GF-D8 (cell line): Measurements from ENCODE around the gene BRICD5.
"Not testable (repeated sequence)": the region's sequence is repeated elsewhere in the genome, so short reads cannot be mapped to it uniquely, and the experiment has no call there.

ENCODE experiments used
- DNase-seq: peaks from one replicate; lab custom pipeline; 2025; lab: John Stamatoyannopoulos, UW

Gene BRICD5

DNA sequence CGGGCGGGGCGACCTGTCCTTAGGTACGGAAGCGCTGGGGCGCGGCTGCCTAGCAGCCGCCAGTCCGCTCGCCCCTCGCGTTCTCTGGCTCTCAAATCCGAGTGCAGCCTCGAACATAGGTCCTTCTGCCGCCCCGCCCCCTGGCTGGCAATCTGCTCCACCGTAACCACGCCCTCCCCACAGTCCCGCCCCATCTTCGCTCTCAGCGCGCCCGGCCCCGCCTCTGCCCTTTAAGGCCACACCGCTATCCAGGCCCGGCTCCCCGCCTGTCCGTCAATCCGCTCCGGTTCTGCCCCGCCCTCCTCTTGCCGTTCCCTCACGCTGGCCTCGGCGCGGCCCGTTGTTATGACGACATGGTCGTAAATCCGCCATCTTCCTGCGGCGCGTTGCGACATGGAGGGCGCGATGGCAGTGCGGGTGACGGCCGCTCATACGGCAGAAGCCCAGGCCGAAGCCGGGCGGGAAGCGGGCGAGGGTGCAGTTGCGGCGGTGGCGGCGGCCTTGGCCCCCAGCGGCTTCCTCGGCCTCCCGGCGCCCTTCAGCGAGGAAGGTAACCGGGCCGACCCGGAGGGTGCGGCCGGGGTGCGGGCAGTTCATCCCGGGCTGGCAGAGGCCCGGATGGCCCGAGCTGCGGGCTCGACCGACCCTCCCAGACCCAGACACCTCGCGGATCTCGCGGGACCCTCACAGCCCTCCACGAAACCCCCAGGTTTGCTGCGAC, 12.7 kb upstream of the BRICD5 start, which contains the start of gene E4F1:
Gene E4F1, plus strand, starts transcription at position 371 of the 721 bp plus-strand sequence. Its CDS starts 23 bp downstream, at position 394.
- DNase-seq = peak; percentile 97

DNA sequence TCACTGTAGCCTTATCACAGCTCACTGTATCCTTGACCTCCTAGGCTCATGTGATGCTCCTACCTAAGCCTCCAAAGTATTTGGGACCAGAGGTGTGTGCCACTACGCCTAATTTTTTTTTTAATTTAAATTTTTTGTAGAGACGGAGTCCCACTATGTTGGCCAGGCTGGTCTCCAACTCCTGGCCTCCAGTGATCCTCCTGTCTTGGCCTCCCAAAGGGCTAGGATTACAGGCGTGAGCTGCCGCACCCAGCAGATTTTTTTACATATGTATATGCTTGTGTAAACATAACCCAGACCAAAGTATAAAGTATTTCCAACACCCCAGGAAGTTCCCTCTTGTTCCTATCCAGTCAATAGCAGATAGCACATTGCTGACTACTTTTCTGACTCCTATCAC, 5.7 kb upstream of the BRICD5 start:
- DNase-seq = no peak

DNA sequence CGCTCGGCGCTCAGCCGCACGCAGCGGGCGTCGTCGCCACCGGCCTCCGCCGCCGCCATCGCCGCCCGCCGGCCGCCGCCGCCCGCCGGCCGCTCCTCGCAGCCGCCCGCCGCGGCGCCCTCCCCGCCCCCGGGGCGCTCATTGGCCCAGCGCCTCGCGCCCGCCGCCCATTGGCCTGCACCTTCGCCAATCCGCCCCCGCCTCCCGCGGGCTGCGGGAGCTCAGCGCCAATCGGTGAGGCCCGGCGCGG, 4.0 kb upstream of the BRICD5 start, which contains the start of gene PGP:
Gene PGP, minus strand, starts transcription at position 122 of the 250 bp plus-strand sequence. Its CDS starts 63 bp downstream, at position 59.
- no peak for DNase-seq

DNA sequence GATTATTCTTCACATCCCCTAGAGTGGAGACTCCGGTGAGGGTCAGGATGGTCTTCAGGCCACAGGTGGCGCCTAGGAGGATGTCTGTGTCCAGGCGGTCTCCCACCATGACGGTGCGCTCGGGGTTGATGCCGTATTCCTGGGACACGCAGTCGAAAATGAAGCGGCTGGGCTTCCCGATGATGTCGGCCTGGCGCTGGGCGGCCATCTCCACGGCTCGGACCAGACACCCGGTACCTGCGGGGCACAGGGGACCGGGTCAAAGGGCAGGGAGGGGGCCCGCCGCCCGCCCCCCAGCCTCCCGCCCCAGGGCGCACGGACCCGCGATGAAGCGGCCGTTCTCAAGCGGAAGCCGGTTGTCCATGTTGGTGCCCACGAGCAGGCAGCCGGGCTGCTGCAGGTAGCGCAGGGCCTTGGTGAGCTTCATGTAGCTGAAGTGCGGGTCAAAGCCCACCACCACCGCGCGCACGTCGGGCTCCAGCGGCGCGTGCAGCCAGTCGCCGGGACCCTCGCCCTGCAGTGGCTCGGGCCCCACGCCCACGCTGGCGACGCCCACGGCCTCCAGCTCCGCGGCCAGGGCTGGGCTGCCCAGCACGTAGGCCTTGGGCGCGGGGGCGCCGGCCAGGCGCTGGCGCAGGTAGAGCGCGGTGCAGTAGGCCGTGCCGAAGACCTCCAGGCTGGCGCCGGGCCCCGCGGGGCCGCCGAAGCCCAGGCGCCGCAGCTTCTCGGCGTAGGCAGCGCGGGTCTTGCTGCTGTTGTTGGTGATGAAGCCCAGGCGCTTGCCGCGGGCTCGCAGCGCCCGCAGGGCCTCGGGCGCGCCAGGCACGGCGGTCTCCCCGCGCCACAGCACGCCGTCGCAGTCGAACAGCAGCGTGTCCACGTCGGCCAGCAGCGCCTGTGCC, 3.4 kb upstream of the BRICD5 start:
- no peak for DNase-seq

DNA sequence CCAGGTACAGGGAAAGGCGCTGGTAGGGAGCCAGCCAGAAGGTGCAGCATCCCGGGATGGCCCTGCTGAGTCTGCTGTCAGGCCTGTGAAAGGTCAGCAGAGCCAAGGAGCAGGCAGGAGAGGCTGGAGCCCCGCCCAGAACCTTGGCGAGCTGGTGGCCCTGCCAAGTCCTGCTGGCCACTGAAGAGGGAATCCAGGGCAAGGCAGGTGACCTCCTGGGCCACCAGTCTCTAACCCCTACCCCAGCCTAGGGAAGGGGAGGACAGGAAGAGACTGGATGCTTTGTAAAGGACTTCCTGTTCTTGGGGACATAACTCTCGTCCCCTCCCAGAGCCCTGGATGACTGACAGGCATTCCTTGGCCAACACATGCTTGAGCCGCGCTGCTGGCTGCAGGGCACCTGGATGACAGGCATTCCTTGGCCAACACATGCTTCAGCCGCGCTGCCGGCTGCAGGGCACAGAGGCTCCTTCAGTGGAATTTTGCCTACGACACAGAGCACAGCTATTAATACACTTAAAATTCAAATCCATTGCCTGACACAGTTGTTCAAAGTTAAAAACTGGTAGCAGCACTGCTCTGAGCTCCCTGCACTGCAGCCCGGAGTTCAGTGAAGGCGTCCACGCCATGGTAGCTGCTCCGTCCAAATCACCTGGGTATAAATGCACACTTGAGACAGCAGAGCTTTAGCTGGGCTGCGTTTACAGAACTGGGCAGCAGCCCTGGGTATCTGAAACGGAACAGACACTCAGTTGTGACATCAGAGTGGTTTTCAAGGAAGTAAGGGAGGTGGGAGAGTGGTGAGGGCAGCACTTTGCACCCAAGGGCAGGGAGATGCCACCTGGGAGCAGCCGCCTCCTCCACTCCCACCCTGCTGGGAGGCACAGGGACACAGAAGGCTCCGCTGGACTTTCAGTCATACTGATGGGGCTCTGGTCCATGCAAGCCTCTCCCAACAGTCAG, 2.0 kb upstream of the BRICD5 start:
- peak; percentile 67 for DNase-seq

DNA sequence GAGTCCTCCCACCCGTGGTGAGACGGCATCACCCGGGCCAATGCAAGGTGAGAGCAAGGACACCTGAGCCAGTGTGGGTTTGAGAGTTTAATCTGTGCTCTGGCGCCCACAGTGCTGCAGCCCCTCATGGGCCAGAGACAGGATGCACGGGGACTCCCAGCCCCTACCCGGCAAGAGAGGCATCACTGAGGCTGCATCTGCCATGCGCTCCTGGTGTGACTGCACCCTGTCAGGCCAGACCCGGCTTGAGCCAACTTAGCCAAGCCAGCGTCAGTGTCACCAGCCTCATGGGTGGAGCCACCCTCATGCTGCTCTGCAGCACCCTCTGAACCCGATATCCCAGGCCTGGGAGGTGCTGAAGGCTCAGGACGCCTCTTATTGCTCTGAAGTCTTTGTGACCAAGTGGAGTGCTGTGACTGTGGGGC, 1.3 kb upstream of the BRICD5 start:
- DNase-seq = no peak

DNA sequence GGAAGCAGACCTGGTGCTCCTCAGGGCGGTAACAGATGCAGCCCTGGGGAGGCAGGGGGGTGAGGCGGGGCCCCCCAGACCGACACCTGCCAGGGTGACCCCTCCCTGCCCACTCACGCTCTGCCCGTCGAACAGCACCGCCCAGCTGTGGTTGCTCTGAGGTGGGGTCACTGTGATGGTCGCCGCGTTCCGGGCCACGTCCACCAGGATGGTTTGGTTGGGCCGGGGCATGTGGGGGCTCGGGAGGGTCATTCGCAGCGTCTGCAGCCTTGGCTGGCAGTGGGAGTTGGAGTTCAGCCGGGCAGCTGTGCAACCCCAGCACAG, 692 bp downstream of the BRICD5 start:
- no peak for DNase-seq

DNA sequence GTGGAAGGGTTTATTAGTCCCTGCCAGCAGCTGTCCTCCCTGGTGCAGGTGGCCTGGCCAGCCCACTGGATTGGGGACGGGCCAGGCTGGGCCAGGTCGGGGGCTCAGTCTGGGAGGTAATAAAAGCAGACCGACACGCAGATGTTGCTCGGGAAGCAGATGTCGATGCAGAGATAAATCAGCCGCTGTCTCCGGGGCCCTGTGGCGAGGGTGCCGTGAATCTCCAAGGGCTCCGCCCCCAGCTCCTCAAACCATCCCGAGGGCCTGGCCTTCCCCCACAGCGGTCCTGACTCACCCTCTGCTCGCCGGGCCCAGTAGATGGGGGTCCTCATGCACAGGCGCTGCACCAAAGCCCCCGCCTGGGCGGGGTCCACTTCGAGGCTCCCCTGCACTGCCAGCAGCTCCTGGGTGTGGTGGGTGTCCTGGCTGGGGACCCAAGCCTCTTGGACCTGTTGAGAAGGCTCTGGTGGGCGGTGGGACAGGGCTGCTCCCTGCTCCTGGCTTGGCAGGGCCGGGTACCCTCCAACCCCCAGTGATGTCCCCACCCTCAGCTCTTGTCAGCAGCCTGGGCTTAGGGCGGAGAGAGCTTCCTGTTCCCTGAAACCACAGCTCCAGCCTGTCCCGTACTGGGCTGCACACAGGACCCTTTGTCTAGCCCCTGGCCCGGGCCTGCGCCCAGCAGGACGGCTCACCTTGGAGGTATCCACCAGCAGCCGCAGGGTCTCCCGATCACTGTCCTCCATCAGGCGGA, 1.2 kb downstream of the BRICD5 start:
- no peak for DNase-seq

DNA sequence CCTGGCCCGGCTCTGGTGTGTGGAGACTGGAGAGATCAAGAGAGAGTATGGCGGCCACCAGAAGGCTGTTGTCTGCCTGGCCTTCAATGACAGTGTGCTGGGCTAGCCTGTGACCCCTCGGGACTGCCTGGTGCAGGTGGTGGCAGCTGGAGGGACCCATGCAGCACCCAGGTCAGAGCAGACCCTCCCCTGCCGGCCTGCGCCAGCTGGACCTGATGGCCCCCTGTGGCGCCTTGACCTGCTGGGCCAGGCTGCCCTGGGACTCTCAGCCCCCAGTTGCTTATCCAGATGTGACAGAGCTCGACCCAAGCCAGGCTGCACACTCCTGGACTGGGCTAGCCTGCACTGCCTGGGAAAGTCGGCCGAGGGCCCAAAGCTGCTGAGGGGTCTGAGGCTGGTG, 1.9 kb downstream of the BRICD5 start:
- no peak for DNase-seq

DNA sequence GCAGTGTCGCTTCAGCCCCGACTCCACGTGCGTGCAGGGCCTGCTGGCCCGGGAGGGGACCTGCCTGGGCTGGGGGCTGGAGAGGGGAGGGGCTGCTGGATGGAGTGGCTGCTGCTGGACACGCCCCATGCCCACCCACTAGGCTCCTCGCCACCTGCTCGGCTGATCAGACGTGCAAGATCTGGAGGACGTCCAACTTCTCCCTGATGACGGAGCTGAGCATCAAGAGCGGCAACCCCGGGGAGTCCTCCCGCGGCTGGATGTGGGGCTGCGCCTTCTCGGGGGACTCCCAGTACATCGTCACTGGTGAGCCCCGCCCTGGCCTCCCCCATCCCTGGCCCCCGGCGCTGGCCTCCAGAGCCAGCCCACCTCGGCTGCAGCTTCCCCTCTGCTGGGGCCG, 2.4 kb downstream of the BRICD5 start:
- no peak for DNase-seq

DNA sequence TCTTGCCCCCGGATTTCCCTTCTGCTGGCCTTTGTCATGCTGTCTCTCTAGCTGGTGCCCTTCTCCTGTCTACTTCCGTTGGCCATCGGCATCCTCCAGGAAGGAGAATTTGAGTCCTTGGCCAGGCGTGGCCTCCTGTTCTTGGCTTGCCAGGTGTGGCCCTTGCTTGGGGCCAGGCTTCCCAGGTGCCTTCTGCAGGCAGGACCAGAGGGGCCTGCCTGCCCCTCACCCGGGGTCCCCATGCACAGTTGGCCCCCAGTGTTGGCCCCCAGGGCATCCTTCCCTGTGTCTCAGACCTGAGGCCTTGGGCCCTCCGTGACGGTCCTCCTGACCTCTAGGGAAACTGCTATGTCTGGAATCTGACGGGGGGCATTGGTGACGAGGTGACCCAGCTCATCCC, 2.8 kb downstream of the BRICD5 start:
- DNase-seq = no peak

DNA sequence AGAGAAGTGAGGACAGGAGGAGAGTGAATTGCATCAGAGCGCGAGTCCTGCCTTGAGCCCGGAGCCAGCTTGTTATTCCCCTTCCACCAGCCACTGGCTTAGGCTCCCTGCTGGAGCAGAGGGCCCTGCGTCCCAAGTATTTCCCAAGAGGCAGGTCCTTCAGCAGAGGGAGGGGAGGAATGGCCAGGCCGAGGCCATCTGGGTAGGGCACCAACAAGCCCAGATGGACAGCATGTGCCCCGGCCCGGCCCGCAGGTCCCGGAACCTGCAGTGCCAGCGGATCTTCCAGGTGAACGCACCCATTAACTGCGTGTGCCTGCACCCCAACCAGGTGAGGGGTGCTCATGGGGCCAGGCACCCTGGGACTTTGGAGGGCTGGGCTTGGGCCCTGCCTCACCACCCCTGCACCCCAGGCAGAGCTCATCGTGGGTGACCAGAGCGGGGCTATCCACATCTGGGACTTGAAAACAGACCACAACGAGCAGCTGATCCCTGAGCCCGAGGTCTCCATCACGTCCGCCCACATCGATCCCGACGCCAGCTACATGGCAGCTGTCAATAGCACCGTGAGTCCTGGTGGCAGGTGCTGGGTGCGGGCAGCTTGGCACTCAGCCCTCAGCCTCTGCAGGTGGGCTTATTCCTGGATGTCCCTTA, 3.8 kb downstream of the BRICD5 start:
- DNase-seq = no peak

DNA sequence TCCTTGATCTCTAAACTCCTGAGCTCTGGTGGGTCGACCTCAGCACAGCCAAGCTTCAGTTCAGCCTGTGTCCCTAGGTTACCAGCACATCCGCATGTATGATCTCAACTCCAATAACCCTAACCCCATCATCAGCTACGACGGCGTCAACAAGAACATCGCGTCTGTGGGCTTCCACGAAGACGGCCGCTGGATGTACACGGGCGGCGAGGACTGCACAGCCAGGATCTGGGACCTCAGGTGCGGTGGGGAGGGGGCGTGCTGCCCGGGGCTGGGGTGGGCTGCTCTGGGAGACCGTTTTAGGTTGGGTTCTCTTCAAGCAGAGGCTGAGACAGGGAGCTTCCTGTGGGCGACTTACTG, 4.3 kb downstream of the BRICD5 start:
- DNase-seq = peak; percentile 9

DNA sequence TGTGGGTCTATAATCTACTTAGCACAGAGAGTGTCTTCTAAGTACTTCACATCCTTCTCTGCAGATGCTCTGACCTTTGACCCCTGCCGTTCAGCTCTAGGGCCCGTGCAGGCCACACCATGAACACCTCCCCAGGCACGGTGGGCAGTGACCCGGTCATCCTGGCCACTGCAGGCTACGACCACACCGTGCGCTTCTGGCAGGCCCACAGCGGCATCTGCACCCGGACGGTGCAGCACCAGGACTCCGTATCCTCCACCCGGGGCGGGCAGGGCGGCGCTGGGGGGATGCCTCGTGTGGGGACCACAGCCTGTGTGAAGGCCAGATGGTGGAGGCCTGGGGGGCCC, 4.7 kb downstream of the BRICD5 start:
- no peak for DNase-seq

DNA sequence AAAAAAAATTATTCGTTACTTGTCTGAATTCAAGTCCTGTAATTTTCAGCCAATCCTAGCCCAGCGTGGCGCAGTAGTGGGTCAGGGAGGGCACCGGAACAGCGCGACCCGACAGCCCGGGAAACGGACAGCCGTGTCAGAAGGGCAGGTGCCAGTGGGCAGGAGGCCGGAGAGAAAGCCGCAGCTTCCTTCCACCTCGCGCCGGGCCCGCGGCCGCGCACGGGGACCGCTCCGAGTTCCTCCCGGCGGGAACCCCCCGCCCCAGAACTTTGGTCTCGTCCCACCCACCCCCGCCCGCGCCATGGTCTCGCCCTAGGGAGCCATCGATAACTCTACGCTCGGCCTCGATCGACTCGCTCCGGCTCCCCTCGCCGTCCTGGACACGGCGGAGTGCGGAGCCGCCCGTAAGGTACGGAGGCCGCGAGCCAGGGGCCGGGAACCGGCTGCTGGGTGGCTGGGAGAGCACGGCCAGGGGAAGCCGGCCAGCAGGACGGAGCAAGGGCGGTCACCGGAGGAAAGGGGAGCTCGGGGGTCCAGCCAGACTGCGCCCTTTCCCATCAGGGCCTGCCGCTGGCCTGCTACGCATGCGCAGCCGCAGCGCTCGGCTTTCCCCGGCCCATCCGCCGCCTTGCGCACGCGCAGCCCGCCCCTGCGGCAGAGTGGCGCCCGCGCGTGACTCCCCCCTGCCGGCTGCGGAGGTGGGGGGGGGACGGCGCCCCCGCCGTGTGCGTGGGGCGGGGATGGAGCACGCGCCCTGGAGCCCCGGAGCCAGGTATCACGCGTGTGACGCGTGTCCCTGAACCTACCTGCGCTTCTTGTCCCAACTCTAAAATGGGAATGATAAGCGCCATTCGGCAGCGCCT, 5.3 kb downstream of the BRICD5 start, which contains the start of gene MLST8:
Gene MLST8, plus strand, starts transcription at position 351 of the 863 bp plus-strand sequence. CDS start 632 bp downstream, outside the sequence.
- peak; percentile 73 for DNase-seq

DNA sequence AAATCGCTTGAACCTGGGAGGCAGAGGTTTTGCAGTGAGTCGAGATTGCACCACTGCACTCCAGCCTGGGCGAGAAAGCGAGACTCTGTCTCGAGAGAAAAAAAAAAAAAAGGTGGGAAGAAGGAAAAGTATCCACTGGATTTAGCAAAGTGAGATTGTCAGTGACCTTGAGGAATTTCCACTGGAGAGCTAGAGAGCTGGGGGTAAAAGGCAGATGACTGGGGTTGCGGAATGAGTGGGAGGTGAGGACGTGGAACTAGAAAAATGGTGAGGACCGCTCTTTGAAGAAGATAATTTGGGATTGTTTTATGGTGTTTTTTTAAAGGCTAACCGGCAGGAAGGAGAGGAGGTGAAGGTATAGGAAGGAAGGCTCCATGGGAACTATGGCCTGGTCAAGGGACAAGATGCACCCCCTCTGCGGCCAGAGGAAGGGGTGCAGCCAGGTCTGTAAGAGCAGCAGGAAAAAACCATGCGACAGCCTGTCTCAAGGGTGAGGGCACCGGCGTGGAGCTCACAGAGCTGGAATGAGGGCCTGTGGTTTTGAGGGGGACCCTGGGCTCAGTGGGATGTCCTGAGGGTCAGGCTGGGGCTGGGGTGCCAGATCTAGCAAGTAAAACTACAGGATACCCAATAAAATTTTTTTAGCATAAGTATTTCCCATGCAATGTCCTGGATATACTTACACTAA, 6.1 kb downstream of the BRICD5 start:
- peak; percentile 57 for DNase-seq

DNA sequence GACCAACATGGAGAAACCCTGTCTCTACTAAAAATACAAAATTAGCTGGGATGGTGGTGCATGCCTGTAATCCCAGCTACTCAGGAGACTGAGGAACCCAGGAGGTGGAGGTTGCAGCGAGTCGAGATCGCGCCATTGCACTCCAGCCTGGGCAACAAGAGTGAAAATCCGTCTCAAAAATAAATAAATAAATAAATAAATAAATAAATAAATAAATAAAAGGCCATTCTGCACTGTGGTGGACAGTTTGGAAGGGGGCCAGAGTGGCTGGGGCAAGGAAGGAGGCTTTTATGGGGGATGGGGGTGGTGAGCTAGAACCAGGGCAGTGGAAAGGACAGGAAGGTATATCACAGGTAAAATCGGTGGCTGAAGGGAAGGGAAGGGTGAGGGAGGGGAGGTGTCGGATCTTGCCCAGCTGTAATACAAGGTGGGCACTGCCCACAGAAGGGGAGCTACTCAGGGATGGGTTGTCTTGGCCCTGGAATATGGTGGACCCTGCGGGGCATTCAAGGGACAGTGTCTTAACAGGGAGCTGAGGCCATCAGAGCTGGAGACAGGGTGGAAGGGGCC, 7.5 kb downstream of the BRICD5 start:
- DNase-seq = not testable (repeated sequence)

DNA sequence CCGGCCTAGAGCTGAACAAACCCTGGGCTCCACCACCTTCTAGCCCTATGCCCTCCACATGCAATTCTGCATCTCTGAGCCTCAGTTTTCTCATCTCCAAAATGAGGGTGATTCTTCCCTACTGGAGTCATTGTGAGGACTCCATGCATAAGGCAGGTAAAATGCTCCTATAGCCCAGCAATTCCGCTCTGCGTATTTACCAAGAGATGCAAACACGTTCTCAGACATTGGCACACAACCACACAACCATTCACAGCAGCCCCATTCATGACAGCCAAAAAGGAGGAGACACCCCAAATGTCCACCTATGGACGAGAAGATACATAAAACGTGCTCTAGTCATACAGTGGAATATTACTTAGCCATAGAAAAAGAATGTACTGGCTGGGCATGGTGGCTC, 10.3 kb downstream of the BRICD5 start:
- DNase-seq = no peak

DNA sequence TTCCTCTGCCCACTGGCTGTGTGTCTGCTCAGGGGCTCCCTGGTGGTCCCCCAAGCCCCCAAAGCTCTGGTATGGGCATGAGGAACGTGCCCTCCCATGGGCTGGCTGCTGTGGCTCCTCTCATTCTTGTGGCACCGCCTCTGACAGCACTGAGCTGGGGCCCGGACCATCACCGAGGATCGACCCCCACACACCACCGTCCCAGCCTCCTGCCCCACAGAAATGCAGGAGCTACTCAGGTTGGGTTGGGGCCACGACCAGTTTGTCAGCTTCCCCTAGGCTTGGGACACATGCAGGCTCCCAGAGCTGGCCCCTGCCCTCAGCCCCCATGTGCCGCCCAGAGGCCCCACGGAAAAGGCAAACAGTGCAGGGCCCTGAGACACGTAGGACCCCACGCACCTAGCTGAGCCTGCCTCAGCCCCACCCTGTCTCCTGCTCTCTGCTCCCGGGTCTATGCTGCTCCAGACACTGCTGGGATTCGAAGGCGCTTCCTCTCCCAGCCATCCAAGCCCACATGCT, 11.0 kb downstream of the BRICD5 start:
- no peak for DNase-seq
